OCI-LY7 (cell line): Measurements from ENCODE around the gene SFI1. TPM values are rescaled to one million over a fixed set of nuclear protein-coding genes. Genes with fewer than 3 reads are reported as not detected.

Source experiments
- BruUV-seq: library from RNA; stranded (reverse); fragments of 400-500 nt; replicated peaks from 2 replicates; lab custom pipeline; 2021; lab: Mats Ljungman, UMichigan
- CTCF ChIA-PET: fragments of 300-600 bp; sonication (Branson Sonifier 250); formaldehyde crosslinking; loops from one replicate; lab custom pipeline; 2022; ENCODE audit warnings: antibody characterized with exemption; ENCODE audit not compliant: unreplicated experiment; lab: Charles Lee
- POLR2A ChIA-PET: fragments of 300-600 bp; sonication (Branson Sonifier 250); formaldehyde crosslinking; loops from one replicate; lab custom pipeline; 2022; ENCODE audit warnings: antibody characterized with exemption; lab: Charles Lee
- DNase-seq: peaks from one replicate; pipeline ENCODE4 v3.0.0-alpha.2; 2015; ENCODE audit warnings: low spot score
- H2AFZ ChIP-seq: fragments of 200-600 bp; sonication (generic), shearing (Covaris generic); 2 replicates; pipeline ENCODE4 v1.6.1; 2014; ENCODE audit warnings: mild to moderate bottlenecking, antibody characterized with exemption, low read length, moderate library complexity
- H3K27ac ChIP-seq: fragments of 200-600 bp; sonication (generic); 2 replicates; pipeline ENCODE4 v1.5.1; 2014; ENCODE audit warnings: mixed run types, low read depth, mild to moderate bottlenecking, moderate library complexity, low read length, inconsistent platforms; ENCODE audit not compliant: poor library complexity, severe bottlenecking
- H3K36me3 ChIP-seq: fragments of 200-600 bp; sonication (generic); 2 replicates; pipeline ENCODE4 v1.6.1; 2014; ENCODE audit warnings: mild to moderate bottlenecking, antibody characterized with exemption, low read length, moderate library complexity, mixed read lengths; ENCODE audit not compliant: insufficient read depth
- H3K4me1 ChIP-seq: fragments of 200-600 bp; sonication (generic); 2 replicates; pipeline ENCODE4 v1.5.1; 2014; ENCODE audit warnings: mild to moderate bottlenecking, low read length; ENCODE audit not compliant: insufficient read depth, poor library complexity, severe bottlenecking
- H3K4me2 ChIP-seq: fragments of 200-600 bp; sonication (generic); 2 replicates; pipeline ENCODE4 v1.6.1; 2014; ENCODE audit warnings: mild to moderate bottlenecking, low read length
- H3K4me3 ChIP-seq: fragments of 200-600 bp; sonication (generic); 2 replicates; pipeline ENCODE4 v1.5.1; 2014; ENCODE audit warnings: mild to moderate bottlenecking, low read depth, low read length; ENCODE audit not compliant: poor library complexity, severe bottlenecking
- H3K79me2 ChIP-seq: fragments of 200-600 bp; sonication (generic); 2 replicates; pipeline ENCODE4 v1.6.1; 2016; ENCODE audit warnings: low read depth, mild to moderate bottlenecking, low read length, moderate library complexity, mixed read lengths; ENCODE audit not compliant: insufficient read depth
- H3K9me2 ChIP-seq: fragments of 200-600 bp; sonication (generic); 2 replicates; pipeline ENCODE4 v1.6.1; 2016; ENCODE audit warnings: mild to moderate bottlenecking, low read length, mixed read lengths; ENCODE audit not compliant: insufficient read depth
- H3K9me3 ChIP-seq: fragments of 200-600 bp; sonication (generic); 2 replicates; pipeline ENCODE4 v1.6.1; 2014; ENCODE audit warnings: mild to moderate bottlenecking, mixed run types, low read length, mixed read lengths
- H4K20me1 ChIP-seq: fragments of 200-600 bp; sonication (generic); 2 replicates; pipeline ENCODE4 v1.6.1; 2014; ENCODE audit warnings: mild to moderate bottlenecking, antibody characterized with exemption, low read length, moderate library complexity, mixed read lengths; ENCODE audit not compliant: insufficient read depth
- CTCF ChIP-seq: fragments of 200-600 bp; sonication (generic); conservative IDR thresholded peaks from 2 replicates; pipeline ENCODE4 v1.5.1; 2014; ENCODE audit warnings: mild to moderate bottlenecking, antibody characterized with exemption, low read length, moderate library complexity, mixed read lengths
- EZH2phosphoT487 ChIP-seq: fragments of 200-600 bp; sonication (generic); IDR thresholded peaks from 2 replicates; pipeline ENCODE4 v1.6.1; 2018; ENCODE audit warnings: low read depth, borderline replicate concordance, mild to moderate bottlenecking, mixed run types, antibody characterized with exemption, low read length, moderate library complexity, mixed read lengths
- intact Hi-C: fragments of 100-400 bp; cut with micrococcal nuclease; formaldehyde crosslinking; loops from one replicate; pipeline ENCODE4 v1.10.0; 2022; ENCODE audit not compliant: unreplicated experiment
- total RNA-seq, 2 experiments: library from RNA; depleted of rRNA in 1 of 2; stranded (reverse); fragments of >200 nt in 1 of 2; shearing (Covaris generic) in 1 of 2; gene quantifications; 2 replicates each; pipeline ENCODE4 v1.2.3, GENCODE V29; 2014 to 2022

Gene SFI1
- total RNA-seq, 2 experiments from 2014 or later: 72.6 to 132 TPM

GRCh38 chr22:31566484-31566883 is 70.1 kb downstream of the SFI1 start:
- Histone ChIP-seq H4K20me1 (no peaks in the 10 kb centered on the region), H3K4me2 (no peak overlapping the region), H3K79me2 (no peaks in the 10 kb centered on the region), H3K27ac (no peak overlapping the region), H3K4me3 (no peak overlapping the region), H3K9me3 (no peaks in the 10 kb centered on the region), H3K9me2 (no peaks in the 10 kb centered on the region), H2AFZ (no peak overlapping the region), H3K36me3 (peaks cover 57% of the 10 kb centered on the region), H3K4me1 (no peaks in the 10 kb centered on the region)
- no TSS peak for BruUV-seq
- no peak for DNase-seq
- CTCF ChIA-PET: no interaction called here
- no peak for TF ChIP-seq CTCF
- no peak for TF ChIP-seq EZH2phosphoT487
- intact Hi-C loops: no loop called here
- POLR2A ChIA-PET: no interaction called here

GRCh38 chr22:31567196-31567595 is 70.9 kb downstream of the SFI1 start:
- no peak overlapping the region for H3K4me2 ChIP-seq
- no peaks in the 10 kb centered on the region for H3K79me2 ChIP-seq
- no peaks in the 10 kb centered on the region for H3K9me2 ChIP-seq
- TF ChIP-seq CTCF (no peak), EZH2phosphoT487 (no peak)
- BruUV-seq: no TSS peak
- intact Hi-C loops: no loop called here
- H4K20me1 ChIP-seq: no peaks in the 10 kb centered on the region
- DNase-seq: no peak
- CTCF ChIA-PET: no interaction called here
- no peak overlapping the region for H3K4me3 ChIP-seq
- H3K27ac ChIP-seq: no peak overlapping the region
- no peak overlapping the region for H2AFZ ChIP-seq
- H3K36me3 ChIP-seq: peaks cover 52% of the 10 kb centered on the region
- POLR2A ChIA-PET: interaction anchor here (0.6 kb wide), 1 partner anchor 187 kb away, joined by 3 read pairs; no protein-coding TSS in a partner anchor
- H3K9me3 ChIP-seq: no peaks in the 10 kb centered on the region
- no peaks in the 10 kb centered on the region for H3K4me1 ChIP-seq

- Histone ChIP-seq H3K4me2 (no peak overlapping the region), H2AFZ (no peak overlapping the region), H4K20me1 (no peaks in the 10 kb centered on the region), H3K36me3 (peaks cover 48% of the 10 kb centered on the region), H3K79me2 (no peaks in the 10 kb centered on the region), H3K9me2 (no peaks in the 10 kb centered on the region), H3K4me3 (no peak overlapping the region), H3K9me3 (no peaks in the 10 kb centered on the region), H3K4me1 (no peaks in the 10 kb centered on the region), H3K27ac (no peak overlapping the region)
- no peak for TF ChIP-seq EZH2phosphoT487
- TF ChIP-seq CTCF: no peak
- intact Hi-C loops: no loop called here
- POLR2A ChIA-PET: interaction anchor here (0.6 to 0.7 kb wide), 2 partner anchors 62 to 79 kb away, joined by 3 to 6 read pairs; no protein-coding TSS in a partner anchor
- CTCF ChIA-PET: no interaction called here
- BruUV-seq: no TSS peak
- no peak for DNase-seq
Observed at GRCh38 chr22:31567702-31568101, 71.4 kb downstream of the SFI1 start.
